GM12801 (cell line): ENCODE data around the gene CD63.

Source experiments
- CTCF ChIP-seq: IDR thresholded peaks from one replicate; pipeline ENCODE4 v1.5.1; 2011; ENCODE audit warnings: control low read depth; ENCODE audit not compliant: insufficient read length; ENCODE audit errors: extremely low read depth

CD63 gene

GRCh38 chr12:55736780-55737580 lies 8.2 kb upstream of the CD63 start:
- no peak for TF ChIP-seq CTCF

GRCh38 chr12:55736076-55736475 lies 7.3 kb upstream of the CD63 start:
- no peak for TF ChIP-seq CTCF

- TF ChIP-seq CTCF = no peak
These were observed 5.8 kb upstream of the CD63 start for GRCh38 chr12:55734595-55734994.

GRCh38 chr12:55733858-55734257 lies 5.0 kb upstream of the CD63 start:
- no peak for TF ChIP-seq CTCF

GRCh38 chr12:55733021-55733555 lies 4.3 kb upstream of the CD63 start:
- no peak for TF ChIP-seq CTCF

GRCh38 chr12:55732288-55732687 lies 3.5 kb upstream of the CD63 start:
- no peak for TF ChIP-seq CTCF

GRCh38 chr12:55729819-55730818 lies 1.3 kb upstream of the CD63 start:
- TF ChIP-seq CTCF = no peak
